ENCODE data around the gene OGFR. TPM values are rescaled to one million over a fixed set of nuclear protein-coding genes. Genes with fewer than 3 reads are reported as not detected.

Gene OGFR
- polyA plus RNA-seq, 1 donor, result 14.7 TPM

GRCh38 chr20:62825986-62826645 lies 21.5 kb downstream of the OGFR start:
- DNase-seq (ENCODE audit: low read depth), result no peak

DNA sequence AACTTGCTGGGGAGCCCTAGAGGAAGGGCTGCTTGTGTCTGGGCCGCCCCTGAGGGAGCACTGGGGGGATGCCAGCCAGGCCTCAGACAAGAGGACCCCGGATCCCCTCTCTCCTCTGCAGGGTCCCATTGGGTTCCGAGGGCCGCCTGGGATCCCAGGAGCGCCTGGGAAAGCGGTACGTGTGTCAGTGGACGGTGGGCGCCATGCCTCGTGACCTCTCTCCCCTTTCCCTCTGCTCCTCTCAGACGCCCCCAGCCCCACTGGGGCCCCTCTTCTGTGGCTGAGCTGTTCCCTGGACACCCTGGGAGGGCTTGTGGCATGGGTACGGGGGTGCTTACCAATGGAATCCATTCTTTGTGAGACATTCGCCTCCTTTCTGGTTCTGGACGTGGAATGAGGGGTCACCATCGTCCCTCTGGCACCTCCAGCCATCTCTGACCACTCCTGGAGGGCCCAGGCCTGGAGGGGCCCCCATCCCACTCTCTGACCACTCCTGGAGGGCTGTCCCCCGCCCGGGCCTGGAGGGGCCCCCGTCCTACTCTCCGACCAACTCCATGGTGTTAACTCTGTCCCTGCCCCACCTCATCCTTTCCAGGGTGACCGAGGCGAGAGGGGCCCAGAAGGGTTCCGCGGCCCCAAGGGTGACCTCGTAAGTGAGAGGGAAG lies 22.1 kb downstream of the OGFR start:
- DNase-seq (ENCODE audit: low read depth), result no peak

GRCh38 chr20:62827311-62828038 lies 22.8 kb downstream of the OGFR start:
- DNase-seq (ENCODE audit: low read depth), result no peak

- DNase-seq (ENCODE audit: low read depth), result no peak
Measured at GRCh38 chr20:62828051-62828450, 23.4 kb downstream of the OGFR start.

DNA sequence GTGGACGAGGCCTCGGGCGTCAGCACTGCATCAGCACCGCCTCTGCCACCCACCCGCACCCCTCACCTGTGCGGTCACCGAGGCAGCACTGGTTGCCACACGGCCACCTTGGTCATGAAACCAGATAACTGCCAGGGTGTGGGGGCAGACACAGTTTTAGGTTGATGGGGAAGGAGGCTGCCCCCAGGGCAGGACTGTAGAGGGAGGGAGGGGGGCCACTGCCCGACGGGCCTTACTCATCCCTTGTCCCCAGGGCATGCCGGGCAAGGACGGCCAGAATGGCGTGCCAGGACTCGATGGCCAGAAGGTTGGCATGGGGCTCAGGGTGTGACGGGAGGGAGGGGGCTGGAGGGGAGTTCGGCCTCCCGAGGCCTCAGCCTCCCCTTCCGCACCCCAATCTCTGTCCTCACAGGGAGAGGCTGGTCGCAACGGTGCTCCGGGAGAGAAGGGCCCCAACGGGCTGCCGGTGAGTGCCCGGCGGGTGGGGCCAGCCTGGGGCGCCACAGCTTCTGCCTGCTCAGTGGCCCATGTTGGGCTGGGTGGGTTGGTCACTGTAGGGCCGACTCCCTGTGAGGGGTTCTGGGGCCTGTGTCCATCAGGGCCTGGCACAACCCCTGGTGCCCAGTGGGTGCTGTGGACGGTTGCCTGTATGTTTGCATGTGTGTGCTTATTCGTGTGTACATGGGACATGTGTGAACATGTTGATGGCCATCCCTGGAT lies 24.0 kb downstream of the OGFR start:
- DNase-seq (ENCODE audit: low read depth), result no peak

DNA sequence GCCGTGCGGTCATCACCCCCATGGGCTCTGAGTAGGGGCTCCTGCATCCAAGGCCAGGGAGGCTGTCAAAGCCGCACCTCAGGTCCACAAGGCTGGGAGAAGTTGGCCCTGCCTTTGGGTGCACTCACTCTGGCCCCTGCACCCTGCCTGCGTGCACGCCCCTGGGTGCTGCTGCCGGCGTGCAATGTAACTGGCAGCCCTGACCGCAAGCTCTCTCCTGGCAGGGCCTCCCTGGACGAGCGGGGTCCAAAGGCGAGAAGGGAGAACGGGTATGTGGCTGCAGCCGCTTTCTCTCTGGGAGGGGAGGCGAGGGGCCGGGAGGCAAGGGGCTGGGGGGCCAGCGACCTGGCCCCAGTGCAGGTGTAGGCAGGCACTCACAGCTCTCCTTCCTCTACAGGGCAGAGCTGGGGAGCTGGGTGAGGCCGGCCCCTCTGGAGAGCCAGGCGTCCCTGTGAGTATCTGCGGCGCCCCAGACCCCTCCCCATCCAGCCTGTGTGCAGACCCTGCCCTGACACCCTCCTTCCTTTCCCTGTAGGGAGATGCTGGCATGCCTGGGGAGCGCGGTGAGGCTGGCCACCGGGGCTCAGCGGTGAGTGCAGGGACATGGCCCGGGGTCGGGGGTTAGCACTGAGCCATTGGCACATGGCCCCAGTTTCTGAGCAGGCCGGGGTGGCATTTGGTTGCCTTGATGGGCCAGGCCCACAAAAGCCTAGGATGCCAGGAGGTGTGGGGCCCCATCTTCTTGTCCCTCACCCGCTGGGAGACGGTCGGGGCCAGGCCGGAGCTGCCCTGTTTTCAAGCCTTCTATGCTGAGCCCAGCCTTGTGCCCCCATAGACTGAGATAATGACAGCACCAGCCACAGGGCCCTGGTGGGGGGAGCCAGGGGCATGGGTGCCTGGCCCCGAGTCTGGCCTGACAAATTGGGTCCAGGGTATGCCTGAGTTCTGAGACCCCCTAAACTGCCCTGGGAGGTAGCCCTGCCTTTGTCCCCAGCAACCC lies 24.9 kb downstream of the OGFR start:
- DNase-seq (ENCODE audit: low read depth), result no peak

GRCh38 chr20:62830251-62830650 lies 25.6 kb downstream of the OGFR start:
- DNase-seq (ENCODE audit: low read depth), result no peak

DNA sequence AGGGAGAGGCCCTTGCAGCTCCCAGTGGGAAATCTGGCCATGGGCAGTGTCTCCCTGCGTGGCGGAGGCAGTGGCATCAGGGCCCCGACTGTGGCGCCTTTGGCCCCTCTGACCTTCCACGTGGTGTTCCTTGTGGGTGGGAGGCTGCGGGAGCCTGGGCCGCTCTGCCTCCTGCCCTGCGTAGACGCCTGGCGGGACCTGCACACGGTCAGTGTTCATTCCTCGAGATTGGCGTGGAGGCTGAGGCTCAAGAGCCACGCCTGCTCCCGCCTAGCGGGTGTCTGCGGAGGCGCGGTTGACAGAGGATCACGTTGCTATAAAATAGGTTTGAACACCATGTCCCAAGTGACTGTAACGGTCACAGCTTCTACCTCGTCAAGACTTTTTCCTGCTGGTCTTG lies 26.2 kb downstream of the OGFR start:
- no peak for DNase-seq (ENCODE audit: low read depth)

DNA sequence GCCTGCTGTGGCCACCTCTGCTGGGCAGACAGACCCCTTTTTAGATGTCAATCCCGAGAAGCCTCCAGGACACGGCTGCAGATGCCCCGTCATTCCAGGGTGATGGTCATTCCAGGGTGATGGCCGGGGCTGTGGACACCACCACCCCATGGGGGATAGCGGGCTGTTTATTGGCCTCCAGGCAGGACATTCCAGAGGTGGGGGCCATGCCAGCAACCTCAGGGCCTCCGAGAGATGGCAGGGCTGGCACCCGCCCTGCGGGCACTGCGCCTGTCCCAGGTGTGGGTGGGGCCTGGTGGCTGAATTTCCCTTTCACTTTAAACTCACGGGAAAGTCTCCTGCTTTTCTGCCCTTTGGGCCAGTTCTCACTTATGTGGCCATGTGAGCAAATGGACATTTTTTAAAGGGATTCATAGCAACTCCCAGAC lies 26.7 kb downstream of the OGFR start:
- no peak for DNase-seq (ENCODE audit: low read depth)

- no peak for DNase-seq (ENCODE audit: low read depth)
Measured at GRCh38 chr20:62831854-62832211, 27.2 kb downstream of the OGFR start.

DNA sequence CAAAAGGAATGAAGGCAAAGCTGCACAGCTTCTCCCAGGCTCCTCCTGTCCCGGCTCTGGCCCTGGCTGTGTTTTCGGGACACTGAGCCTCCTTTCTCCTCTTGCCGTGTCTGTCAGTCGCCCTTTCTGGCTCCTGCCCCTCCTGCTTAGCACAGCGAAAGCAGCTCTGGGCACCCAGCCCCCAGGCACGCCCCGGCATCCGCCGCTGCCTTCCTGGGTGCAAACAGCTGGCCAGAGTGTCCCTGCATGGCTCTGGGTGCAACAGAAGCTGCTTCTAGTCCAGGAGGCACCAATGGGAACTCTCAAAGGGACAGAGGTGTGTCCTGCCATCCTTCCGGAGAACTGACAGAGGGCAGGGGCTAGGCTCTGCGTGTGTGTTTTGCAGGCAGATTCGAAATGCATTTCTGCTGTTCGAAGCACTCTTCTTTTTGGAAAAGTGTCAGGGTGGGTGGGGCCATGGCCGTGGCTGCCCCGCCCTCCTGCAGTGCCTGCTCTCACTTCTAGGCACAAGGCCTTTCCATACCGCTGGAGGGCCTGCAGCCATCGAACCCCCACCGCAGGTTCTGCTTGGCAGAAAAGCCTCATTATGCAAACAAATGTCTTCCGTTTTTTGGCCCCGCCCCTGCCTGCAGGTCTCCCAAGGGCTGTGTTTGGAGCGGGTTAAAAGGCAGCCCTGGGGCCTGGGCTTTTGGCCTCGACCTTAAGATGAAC lies 27.7 kb downstream of the OGFR start:
- DNase-seq (ENCODE audit: low read depth), result no peak

GRCh38 chr20:62832951-62833391 lies 28.3 kb downstream of the OGFR start:
- DNase-seq (ENCODE audit: low read depth), result no peak

- DNase-seq (ENCODE audit: low read depth), result no peak
Measured at GRCh38 chr20:62834967-62835730, 30.5 kb downstream of the OGFR start.

DNA sequence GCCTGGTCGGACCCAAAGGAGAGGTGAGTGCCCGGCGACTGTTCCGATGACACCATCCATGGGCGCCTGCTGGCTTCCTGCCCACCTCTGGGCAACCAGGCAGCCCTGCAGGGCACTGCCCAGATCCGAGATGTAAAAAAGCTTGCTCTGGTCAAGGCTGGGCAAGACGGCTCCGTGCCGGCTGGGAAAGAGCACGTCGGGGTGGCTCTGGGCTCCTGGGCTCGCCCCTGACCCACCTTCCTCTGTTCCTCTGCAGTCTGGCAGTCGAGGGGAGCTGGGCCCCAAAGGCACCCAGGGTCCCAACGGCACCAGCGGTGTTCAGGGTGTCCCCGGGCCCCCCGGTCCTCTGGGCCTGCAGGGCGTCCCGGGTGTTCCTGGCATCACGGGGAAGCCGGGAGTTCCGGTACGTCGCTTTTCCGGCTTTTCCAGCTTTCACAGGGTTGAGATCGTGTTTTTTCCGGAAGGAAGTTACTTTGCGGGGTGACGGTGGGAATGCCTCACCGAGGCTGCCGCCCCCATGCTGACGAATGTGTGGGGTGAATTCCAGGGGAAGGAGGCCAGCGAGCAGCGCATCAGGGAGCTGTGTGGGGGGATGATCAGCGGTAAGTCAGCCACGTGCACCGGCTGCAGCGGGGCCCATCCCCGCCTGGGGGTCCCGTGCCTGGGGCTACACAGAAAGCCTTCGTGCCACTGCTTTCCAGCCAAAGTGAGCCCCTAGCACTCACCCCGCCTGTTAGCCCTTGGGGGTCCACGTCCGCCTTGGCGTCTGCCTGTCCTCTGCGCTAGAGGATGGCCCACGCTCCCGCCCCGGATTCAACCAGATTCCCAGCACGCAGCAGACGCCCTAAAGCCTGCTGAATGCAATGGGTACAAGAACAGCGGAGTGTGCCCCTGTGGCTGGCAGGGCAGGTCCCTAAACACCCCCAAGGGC lies 31.6 kb downstream of the OGFR start:
- no peak for DNase-seq (ENCODE audit: low read depth)

GRCh38 chr20:62836967-62837490 lies 32.4 kb downstream of the OGFR start:
- DNase-seq (ENCODE audit: low read depth), result no peak

- no peak for DNase-seq (ENCODE audit: low read depth)
Measured at GRCh38 chr20:62837790-62838127, 33.1 kb downstream of the OGFR start.

- DNase-seq (ENCODE audit: low read depth), result no peak
Measured at GRCh38 chr20:62838128-62838891, 33.7 kb downstream of the OGFR start.

- DNase-seq (ENCODE audit: low read depth), result no peak
Measured at GRCh38 chr20:62839261-62839660, 34.6 kb downstream of the OGFR start.

Measured in forelimb muscle (tissue), 1 donor.